DND-41 (cell line): ENCODE measurements around the gene VPS51.

Source experiments
- CTCF ChIP-seq: IDR thresholded peaks from 2 replicates; pipeline ENCODE4 v1.5.1; 2012; ENCODE audit warnings: borderline replicate concordance, low read length, moderate library complexity, mild to moderate bottlenecking; ENCODE audit not compliant: poor library complexity, severe bottlenecking; ENCODE audit errors: extremely low read depth
- EZH2 ChIP-seq: IDR thresholded peaks from 3 replicates; pipeline ENCODE4 v1.6.1; 2012; ENCODE audit warnings: borderline replicate concordance, low read depth, mild to moderate bottlenecking, moderate library complexity, low read length, inconsistent platforms; ENCODE audit not compliant: severe bottlenecking

GRCh38 chr11:65141896-65142494 is 46.0 kb downstream of the VPS51 start:
- TF ChIP-seq CTCF (no peak), EZH2 (no peak)
